ENCODE data around the gene ERBIN. TPM values are rescaled to one million over a fixed set of nuclear protein-coding genes. Genes with fewer than 3 reads are reported as not detected.

Gene ERBIN
- total RNA-seq, 4 donors from 2014 or later: 88.7 to 108 (median 106) TPM

DNA sequence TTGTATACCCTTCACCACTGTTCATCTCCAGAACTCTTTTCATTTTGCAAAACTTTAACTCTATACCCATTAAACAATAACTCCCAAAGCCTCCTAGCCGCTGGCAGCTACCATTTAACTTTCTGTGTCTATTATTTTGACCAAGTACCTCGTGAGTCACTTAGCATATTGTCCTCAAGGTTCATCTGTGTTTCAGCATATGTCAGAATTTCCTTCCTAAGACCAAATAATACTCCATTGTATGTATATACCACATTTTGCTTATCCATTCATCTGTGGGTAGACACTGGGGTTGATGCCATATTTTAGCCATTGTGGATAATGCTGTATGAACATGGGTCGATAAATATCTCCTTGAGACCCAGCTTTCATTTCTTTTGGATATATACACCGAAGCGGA lies 17.4 kb downstream of the ERBIN start:
- H3K27ac ChIP-seq: no peak overlapping the region
- TF ChIP-seq, protein P1, sequence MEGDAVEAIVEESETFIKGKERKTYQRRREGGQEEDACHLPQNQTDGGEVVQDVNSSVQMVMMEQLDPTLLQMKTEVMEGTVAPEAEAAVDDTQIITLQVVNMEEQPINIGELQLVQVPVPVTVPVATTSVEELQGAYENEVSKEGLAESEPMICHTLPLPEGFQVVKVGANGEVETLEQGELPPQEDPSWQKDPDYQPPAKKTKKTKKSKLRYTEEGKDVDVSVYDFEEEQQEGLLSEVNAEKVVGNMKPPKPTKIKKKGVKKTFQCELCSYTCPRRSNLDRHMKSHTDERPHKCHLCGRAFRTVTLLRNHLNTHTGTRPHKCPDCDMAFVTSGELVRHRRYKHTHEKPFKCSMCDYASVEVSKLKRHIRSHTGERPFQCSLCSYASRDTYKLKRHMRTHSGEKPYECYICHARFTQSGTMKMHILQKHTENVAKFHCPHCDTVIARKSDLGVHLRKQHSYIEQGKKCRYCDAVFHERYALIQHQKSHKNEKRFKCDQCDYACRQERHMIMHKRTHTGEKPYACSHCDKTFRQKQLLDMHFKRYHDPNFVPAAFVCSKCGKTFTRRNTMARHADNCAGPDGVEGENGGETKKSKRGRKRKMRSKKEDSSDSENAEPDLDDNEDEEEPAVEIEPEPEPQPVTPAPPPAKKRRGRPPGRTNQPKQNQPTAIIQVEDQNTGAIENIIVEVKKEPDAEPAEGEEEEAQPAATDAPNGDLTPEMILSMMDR (IDR thresholded peaks at IDR 0.05): no peak
- no peak for TF ChIP-seq POLR2A (IDR thresholded peaks at IDR 0.05)
- H3K4me3 ChIP-seq (replicated peaks in 1 of 3): no peak overlapping the region
- no peaks in the 10 kb centered on the region for H3K9me3 ChIP-seq
- H3K27me3 ChIP-seq: no peaks in the 10 kb centered on the region
- intact Hi-C loops (cut with DNase I): no loop called here
- H3K4me1 ChIP-seq: peaks cover 0 to 4% of the 10 kb centered on the region in 2 donors
- H3K36me3 ChIP-seq: no peaks in the 10 kb centered on the region
- DNase-seq: no peak
- WGBS, 2 donors: 96 to 98% methylated on average over 5 of the region's 5 CpGs

DNA sequence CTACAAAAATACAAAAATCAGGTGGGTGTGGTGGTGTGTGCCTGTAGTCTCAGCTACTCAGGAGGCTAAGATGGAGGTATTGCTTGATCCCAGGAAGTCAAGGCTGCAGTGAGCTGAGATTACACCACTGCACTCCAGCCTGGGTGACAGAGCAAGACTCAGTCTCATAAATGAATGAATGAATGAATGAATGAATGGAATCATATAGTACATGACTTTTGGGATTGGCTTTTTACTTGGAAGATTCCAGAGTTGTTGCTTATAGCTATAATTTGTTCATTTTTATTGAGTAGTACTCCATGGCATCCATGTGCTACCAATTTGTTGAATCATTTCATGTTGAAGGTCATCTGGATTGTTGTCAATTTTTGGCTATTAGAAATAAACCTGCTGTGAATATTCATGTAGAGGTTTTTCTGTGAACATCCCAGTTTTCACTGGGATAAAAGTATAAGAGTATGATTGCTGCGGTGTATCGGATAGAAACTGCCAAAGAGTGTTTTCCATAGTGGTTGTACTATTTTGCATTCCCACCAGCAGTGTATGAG lies 19.9 kb downstream of the ERBIN start:
- Histone ChIP-seq H3K27me3 (no peaks in the 10 kb centered on the region), H3K9me3 (no peaks in the 10 kb centered on the region), H3K4me1 (peaks cover 0 to 4% of the 10 kb centered on the region in 2 donors), H3K27ac (no peak overlapping the region), H3K4me3 (replicated peaks in 1 of 3) (no peak overlapping the region), H3K36me3 (no peaks in the 10 kb centered on the region)
- no peak for DNase-seq
- intact Hi-C loops (cut with DNase I): no loop called here
- no peak for TF ChIP-seq POLR2A (IDR thresholded peaks at IDR 0.05)
- TF ChIP-seq, protein P1 (IDR thresholded peaks at IDR 0.05): no peak
- WGBS, 2 donors: 95% methylated on average over 2 of the region's 2 CpGs

DNA sequence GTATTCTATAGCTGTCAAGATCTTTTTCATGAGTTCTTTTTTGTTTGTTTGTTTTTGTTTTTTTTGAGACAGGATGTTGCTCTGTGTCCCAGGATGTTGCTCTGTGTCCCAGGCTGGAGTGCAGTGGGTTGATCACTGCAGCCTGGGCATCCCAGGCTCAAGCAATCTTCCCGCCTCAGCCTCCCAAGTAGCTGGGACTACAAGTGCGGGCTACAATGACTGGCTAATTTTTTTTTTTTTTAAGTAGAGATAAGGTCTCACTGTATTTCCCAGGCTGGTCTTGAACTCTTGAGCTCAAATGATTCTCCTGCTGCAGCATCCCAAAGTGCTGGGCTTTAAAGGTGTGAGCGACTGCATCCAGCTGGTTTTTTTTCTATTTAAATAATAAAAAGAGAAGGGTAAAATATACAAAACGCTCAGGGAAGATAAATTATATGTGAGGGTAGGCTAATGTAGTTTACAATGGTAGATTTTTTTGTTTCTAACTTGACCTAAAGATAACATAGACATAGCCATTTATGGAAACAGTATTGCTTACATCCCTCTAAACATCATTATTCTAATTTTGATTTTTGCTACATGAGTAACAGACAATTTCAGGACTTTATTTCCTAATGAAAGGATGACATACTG lies 21.9 kb downstream of the ERBIN start:
- intact Hi-C loops (cut with DNase I): no loop called here
- H3K36me3 ChIP-seq: no peaks in the 10 kb centered on the region

DNA sequence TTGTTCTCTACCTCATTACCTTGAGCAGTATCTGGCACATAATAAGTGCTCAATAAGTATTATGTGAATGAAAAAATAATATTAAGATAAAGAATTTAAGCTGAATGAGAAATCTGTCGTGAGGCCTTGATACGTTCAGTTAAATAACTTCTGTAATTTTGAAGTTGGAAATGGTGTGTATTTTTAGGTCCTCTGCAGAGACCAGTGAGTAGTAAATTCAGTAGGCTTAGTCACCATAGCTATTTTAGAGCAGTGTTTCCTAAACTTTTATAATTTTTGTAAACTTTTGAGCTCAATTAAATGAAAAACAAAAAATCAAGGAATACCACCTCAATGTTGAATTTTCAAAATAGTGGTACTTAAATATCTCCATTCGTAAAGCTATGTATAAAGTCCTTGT lies 25.0 kb downstream of the ERBIN start:
- 89 to 90% methylated on average over 3 of the region's 3 CpGs for WGBS, 2 donors
- Histone ChIP-seq H3K9me3 (no peaks in the 10 kb centered on the region), H3K4me3 (replicated peaks in 1 of 3) (no peak overlapping the region), H3K27ac (no peak overlapping the region), H3K27me3 (no peaks in the 10 kb centered on the region), H3K4me1 (peaks cover 7 to 13% of the 10 kb centered on the region in 2 donors), H3K36me3 (no peaks in the 10 kb centered on the region)
- TF ChIP-seq, protein P1 (IDR thresholded peaks at IDR 0.05): no peak
- TF ChIP-seq POLR2A (IDR thresholded peaks at IDR 0.05): no peak
- intact Hi-C loops (cut with DNase I): no loop called here
- DNase-seq: no peak

More for the DNA sequence above, 21.9 kb downstream of the ERBIN start:
- TF ChIP-seq, protein P1 (IDR thresholded peaks at IDR 0.05): no peak
- no peak for TF ChIP-seq POLR2A (IDR thresholded peaks at IDR 0.05)
- Histone ChIP-seq H3K9me3 (no peaks in the 10 kb centered on the region), H3K27ac (no peak overlapping the region), H3K4me3 (replicated peaks in 1 of 3) (no peak overlapping the region), H3K4me1 (peaks cover 0 to 4% of the 10 kb centered on the region in 2 donors), H3K27me3 (no peaks in the 10 kb centered on the region)
- 95 to 96% methylated on average over 4 of the region's 4 CpGs for WGBS, 2 donors
- DNase-seq: no peak

DNA sequence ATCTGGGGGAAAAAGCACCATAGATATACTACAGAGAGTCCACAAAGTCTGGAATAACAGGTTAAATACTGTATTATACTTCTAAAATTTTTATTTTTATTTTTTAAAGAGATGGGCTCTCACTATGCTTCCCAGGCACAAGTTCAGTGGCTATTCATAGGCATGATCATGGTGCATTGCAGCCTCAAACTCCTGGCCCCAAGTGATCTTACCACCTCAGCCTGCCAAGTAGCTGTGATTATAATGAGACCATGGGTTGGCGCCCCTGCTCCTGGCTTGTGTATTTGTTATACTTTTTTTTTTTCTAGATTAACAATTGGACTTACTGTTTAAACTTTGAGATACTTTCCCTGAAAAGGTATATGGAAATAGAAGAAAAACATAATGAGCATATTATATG lies 25.9 kb downstream of the ERBIN start:
- H3K27me3 ChIP-seq: no peaks in the 10 kb centered on the region
- DNase-seq: no peak
- intact Hi-C loops (cut with DNase I): no loop called here
- H3K4me3 ChIP-seq (replicated peaks in 1 of 3): no peak overlapping the region
- no peak for TF ChIP-seq POLR2A (IDR thresholded peaks at IDR 0.05)
- TF ChIP-seq, protein P1 (IDR thresholded peaks at IDR 0.05): no peak
- peaks cover 4 to 18% of the 10 kb centered on the region in 2 donors for H3K4me1 ChIP-seq
- 83% methylated on average over 1 of the region's 1 CpG for whole genome bisulfite sequencing, 2 donors
- no peaks in the 10 kb centered on the region for H3K9me3 ChIP-seq
- H3K27ac ChIP-seq: no peak overlapping the region
- H3K36me3 ChIP-seq: no peaks in the 10 kb centered on the region

All from thyroid gland (tissue), 4 donors.